Pancreas (tissue), 10 donors: Measurements from ENCODE around the gene RPP21. TPM values are rescaled to one million over a fixed set of nuclear protein-coding genes. Genes with fewer than 3 reads are reported as not detected.

Experiments used
- ATAC-seq, 4 donors: fragments of 200-7000 bp; cut with Tn5 transposase; one replicate each; pipeline versions ENCODE4 v1.8.0 to v1.9.1; 2020; ENCODE audit warnings: mild to moderate bottlenecking in 4 of 4, moderate library complexity in 4 of 4
- DNase-seq, 6 donors: peaks; one replicate each; pipeline ENCODE4 v3.0.0-alpha.2; 2020
- FAIRE-seq: peaks from 2 replicates; lab custom pipeline; 2012; peaks lifted over from hg19 to GRCh38; lab: Jason Lieb, UNC
- H3K27ac ChIP-seq, 4 donors: fragments of 200-600 bp; sonication (generic); 1 replicate in 3 of 4; 2 replicates in 1 of 4; pipeline versions ENCODE4 v1.5.0 to v1.8.0; 2020
- H3K27me3 ChIP-seq, 4 donors: fragments of 200-600 bp; one replicate each; pipeline ENCODE4 v1.8.0; 2021
- H3K36me3 ChIP-seq, 3 donors: fragments of 200-600 bp; sonication (generic) in 1 of 3; one replicate each; pipeline versions ENCODE4 v1.5.0 to v1.8.0; 2020 to 2021
- H3K4me1 ChIP-seq, 3 donors: fragments of 200-600 bp; one replicate each; pipeline ENCODE4 v1.8.0; 2021
- H3K4me3 ChIP-seq, 4 donors: fragments of 200-600 bp; sonication (generic) in 2 of 4; one replicate each; pipeline versions ENCODE4 v1.5.0 to v1.8.0; 2020 to 2021
- H3K9me3 ChIP-seq, 4 donors: fragments of 200-600 bp; one replicate each; pipeline ENCODE4 v1.8.0; 2021
- WGBS, 2 donors: extraction: QIAGEN DNeasy Blood & Tissue Kit; methylation state at CpG; one replicate each; pipeline ENCODE4 v1.1.7; 2013; 5-methylcytosine and 5-hydroxymethylcytosine counted together
- intact Hi-C, 3 donors: fragments of 100-400 bp; cut with DNase I; formaldehyde crosslinking; loops; one replicate each; pipeline versions ENCODE4 v1.11.1 to v1.14.2; 2022
- polyA plus RNA-seq, 2 donors: library from polyadenylated mRNA; stranded (reverse); fragments of 200-250 nt; gene quantifications; one replicate each; pipeline ENCODE4 v1.2.3, GENCODE V29; 2013
- total RNA-seq, 6 donors: library from RNA; stranded (reverse); fragmentation: NEBNext Ultra II Directional in 4 of 6; extraction: Animal tissue kit (Norgen Biotek cat#: 25700) in 4 of 6; gene quantifications; one replicate each; pipeline versions ENCODE4 v1.2.1 to v1.2.4, GENCODE V29; 2021 to 2023
- TF ChIP-seq, protein P1 (sequence below), 4 donors: fragments of 200-600 bp; sonication (generic) in 3 of 4; IDR thresholded peaks; one replicate each; pipeline versions ENCODE4 v1.5.0 to v1.8.0; 2021; ENCODE audit warnings: antibody characterized with exemption in 4 of 4
- donor health status: healthy with polysubstance abuse.
- donor health status: DM: no; HTN: no; CAD: no; lungs with moderate emphysema.
- donor health status: DM: no; HTN: no; CAD: no.
- donor health status: control.
- donor health status: control.
- donor health status: Bipolar disorder and iron deficiency.
- donor health status: DM: yes; HTN: yes; CAD: no.
- donor health status: DM: no; HTN: no; CAD: no.
- donor health status: DM: no; HTN: no; CAD: no.
- donor health status: DM: yes; HTN: yes; CAD: no.

RPP21 gene
- total and polyA plus RNA-seq, 8 donors, result 21.2 to 93.1 (median 28.8) TPM

DNA sequence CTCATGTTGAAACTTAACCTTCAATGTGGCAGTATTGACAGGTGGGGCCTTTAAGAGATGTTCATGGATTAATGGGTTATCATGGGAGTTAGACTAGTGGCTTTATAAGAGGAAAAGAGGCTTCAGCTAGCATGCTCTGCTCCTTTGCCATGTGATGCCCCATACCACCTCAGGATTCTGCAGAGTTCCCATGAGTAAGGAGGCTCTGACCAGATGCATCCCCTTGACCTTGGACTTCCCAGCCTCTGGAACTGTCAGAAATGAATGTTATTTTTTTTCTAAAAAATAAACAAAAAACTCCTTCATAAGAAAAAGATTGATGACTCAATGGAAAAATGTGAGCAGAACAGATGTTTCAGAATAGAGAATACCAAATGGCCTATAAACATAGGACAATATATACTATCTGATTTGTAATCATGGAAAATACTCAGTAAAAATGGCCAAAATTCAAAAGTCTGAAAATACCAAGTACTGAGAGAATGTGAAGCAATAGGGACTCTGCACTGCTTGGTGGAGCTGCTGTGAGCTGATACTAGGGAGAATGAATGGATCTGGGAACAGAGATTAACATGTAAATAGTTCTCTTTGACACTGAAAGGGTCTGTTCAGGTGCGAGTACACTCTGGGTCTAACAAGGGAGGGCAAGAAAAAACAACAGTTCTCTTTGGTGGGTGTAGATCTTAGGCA lies 25.7 kb upstream of the RPP21 start:
- H3K4me1 ChIP-seq, result peaks cover 0 to 8% (median under 1%) of the 10 kb centered on the region in 3 donors
- 87 to 88% methylated on average over 1 of the region's 1 CpG for WGBS, 2 donors
- DNase-seq (no peak), ATAC-seq (no peak), FAIRE-seq (no peak)
- intact Hi-C loops, result no loop called here
- H3K27me3 ChIP-seq, result no peaks in the 10 kb centered on the region
- no peaks in the 10 kb centered on the region for H3K9me3 ChIP-seq
- H3K27ac ChIP-seq, result no peak overlapping the region
- H3K4me3 ChIP-seq, result no peak overlapping the region
- TF ChIP-seq, protein P1, sequence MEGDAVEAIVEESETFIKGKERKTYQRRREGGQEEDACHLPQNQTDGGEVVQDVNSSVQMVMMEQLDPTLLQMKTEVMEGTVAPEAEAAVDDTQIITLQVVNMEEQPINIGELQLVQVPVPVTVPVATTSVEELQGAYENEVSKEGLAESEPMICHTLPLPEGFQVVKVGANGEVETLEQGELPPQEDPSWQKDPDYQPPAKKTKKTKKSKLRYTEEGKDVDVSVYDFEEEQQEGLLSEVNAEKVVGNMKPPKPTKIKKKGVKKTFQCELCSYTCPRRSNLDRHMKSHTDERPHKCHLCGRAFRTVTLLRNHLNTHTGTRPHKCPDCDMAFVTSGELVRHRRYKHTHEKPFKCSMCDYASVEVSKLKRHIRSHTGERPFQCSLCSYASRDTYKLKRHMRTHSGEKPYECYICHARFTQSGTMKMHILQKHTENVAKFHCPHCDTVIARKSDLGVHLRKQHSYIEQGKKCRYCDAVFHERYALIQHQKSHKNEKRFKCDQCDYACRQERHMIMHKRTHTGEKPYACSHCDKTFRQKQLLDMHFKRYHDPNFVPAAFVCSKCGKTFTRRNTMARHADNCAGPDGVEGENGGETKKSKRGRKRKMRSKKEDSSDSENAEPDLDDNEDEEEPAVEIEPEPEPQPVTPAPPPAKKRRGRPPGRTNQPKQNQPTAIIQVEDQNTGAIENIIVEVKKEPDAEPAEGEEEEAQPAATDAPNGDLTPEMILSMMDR (IDR thresholded peaks at IDR 0.05), result no peak
- no peaks in the 10 kb centered on the region for H3K36me3 ChIP-seq

DNA sequence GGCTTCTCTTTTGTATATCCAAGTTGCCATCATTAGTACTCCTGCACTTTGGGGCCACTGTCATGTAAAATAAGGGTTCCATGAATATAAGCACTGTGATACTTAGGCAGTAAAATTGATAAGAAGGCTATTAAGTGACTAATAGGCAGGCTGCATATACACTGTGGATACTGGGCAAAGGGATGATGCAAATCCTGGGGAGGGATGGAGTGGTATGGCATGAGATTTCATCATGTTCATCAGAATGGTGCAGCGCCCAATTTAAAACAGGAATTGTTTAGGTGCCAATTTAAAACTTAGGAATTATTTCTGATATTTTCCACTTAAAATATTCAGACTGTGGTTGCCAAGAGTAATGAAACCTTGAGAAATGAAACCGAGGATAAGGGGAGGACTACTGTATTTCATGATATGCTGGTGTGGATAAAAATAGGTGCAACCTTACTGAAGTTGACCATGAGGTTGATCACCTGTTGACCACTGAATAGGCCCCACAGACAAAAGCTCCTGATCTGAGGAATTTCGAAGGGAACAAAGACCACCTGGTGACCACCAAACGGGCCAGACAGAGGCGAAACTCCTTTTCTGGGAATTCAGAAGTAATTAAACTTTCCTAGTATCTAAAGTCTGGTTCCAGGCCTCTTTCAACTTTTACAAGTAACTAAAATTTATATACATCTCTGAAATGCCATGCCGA lies 23.1 kb upstream of the RPP21 start:
- ATAC-seq (no peak), FAIRE-seq (no peak), DNase-seq (no peak)
- H3K9me3 ChIP-seq, result no peaks in the 10 kb centered on the region
- TF ChIP-seq, protein P1 (IDR thresholded peaks at IDR 0.05), result no peak
- no peak overlapping the region for H3K4me3 ChIP-seq
- WGBS, 2 donors, result 80 to 84% methylated on average over 6 of the region's 6 CpGs
- H3K27me3 ChIP-seq, result no peaks in the 10 kb centered on the region
- peaks cover 9 to 20% (median 10%) of the 10 kb centered on the region in 3 donors for H3K4me1 ChIP-seq
- no peaks in the 10 kb centered on the region for H3K36me3 ChIP-seq
- intact Hi-C loops, result no loop called here
- H3K27ac ChIP-seq, result no peak overlapping the region

DNA sequence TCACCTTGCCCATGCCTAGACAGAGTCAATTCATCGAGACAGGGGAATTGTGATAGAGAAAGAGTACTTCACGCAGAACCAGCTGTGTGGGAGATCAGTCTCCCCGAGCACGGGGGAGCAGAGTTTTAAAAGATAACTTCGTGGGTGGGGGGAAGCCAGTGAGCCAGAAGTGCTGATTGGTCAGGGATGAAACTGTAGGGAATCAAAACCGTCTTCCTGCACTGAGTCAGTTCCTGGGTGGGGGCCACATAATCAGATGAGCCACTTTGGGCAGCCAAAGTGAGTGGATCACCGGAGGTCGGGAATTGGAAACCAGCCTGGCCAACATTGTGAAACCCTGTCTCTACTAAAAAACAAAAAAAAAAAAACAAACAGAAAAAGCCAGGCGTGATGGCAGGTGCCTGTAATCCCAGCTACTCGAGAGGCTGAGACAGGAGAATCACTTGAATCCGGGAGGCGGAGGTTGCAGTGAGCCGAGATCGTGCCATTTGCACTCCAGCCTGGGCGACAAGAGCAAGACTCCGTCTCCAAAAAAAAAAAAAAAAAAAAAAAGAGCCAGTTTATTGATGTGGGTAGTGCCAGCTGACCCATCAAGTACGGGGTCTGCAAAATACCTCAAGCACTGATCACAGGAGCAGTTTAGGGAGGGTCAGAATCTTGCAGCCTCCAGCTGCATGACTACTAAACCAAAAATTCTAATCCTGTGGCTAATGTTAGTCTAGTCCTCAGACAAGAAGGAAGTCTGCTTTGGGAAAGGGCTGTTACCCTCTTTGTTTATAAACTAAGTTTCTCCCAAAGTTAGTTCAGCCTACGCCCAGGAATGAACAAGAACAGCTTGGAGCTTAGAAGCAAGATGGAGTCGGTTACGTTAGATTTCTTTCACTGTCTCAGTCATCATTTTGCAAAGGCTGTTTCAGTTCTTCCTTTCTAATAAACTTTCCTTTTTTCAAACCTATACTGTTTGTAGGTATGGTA lies 22.1 kb upstream of the RPP21 start:
- Histone ChIP-seq H3K9me3 (no peaks in the 10 kb centered on the region), H3K27me3 (no peaks in the 10 kb centered on the region), H3K4me1 (peaks cover 10 to 24% (median 14%) of the 10 kb centered on the region in 3 donors), H3K4me3 (no peak overlapping the region), H3K27ac (no peak overlapping the region), H3K36me3 (no peaks in the 10 kb centered on the region)
- DNase-seq, result no peak
- TF ChIP-seq, protein P1 (IDR thresholded peaks at IDR 0.05), result no peak
- ATAC-seq, result no peak
- 80 to 91% methylated on average over 20 of the region's 20 CpGs for WGBS, 2 donors
- FAIRE-seq, result no peak
- intact Hi-C loops, result no loop called here

DNA sequence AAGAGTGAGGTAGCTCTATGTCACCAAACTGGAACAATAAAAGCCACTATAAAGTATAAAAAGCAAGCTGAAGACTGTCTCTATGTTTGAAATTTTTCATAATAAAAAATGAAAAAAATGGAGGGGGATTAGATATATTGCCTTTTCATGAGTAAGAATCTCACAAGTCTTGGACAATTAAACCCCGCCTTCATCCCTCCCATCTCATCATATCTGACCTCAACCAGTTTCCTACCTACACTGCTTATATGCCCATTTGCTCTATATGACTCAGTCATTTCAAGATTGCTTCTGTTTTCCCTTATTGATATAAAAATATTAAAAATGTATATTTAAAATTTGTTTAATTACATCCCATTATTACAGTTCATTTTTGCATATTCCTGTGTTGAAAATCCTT lies 21.1 kb upstream of the RPP21 start:
- no peak for FAIRE-seq
- H3K4me3 ChIP-seq, result no peak overlapping the region
- intact Hi-C loops, result no loop called here
- TF ChIP-seq, protein P1 (IDR thresholded peaks at IDR 0.05), result no peak
- no peaks in the 10 kb centered on the region for H3K36me3 ChIP-seq
- WGBS, 2 donors, result 92 to 95% methylated on average over 1 of the region's 1 CpG
- peaks cover 12 to 28% (median 15%) of the 10 kb centered on the region in 3 donors for H3K4me1 ChIP-seq
- H3K27ac ChIP-seq, result no peak overlapping the region
- DNase-seq, result no peak
- H3K27me3 ChIP-seq, result no peaks in the 10 kb centered on the region
- no peak for ATAC-seq
- no peaks in the 10 kb centered on the region for H3K9me3 ChIP-seq
